Fibroblast of gingiva (primary cell): Measurements from ENCODE around the gene GHRHR.

Experiments
- DNase-seq: peaks from one replicate; pipeline ENCODE4 v3.0.0-alpha.2; 2011; ENCODE audit warnings: low read depth

Gene GHRHR

DNA sequence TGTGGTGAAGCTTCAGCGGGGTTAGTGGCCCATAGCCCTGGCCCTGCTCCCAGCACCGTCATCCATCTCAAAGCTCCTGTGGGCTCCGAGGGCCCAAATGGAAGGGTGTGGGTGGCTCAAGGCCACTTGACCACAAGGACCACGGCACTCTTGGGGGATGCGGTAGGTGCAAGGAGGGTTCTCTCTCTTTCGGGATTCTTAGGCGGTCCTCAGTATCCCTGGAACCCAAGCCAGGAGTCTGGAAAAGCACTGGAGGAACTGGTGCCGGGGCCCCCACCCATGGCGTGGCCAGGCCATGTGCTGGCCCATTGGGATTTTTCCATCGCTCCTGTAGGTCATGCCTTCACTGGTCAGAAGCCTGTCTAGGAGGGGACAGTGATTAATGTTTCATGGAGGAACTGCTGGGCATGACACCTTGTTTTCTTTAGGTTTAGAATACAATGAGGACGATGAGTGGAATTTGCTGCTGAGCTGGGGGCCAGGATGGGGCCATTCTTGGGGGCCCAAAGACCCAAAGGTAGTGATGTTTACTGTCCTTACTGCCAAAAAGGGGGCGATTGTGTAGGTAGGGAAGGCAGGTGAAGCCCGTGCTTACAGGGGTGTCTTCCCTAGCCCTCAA is 35.4 kb upstream of the GHRHR start:
- no peak for DNase-seq

DNA sequence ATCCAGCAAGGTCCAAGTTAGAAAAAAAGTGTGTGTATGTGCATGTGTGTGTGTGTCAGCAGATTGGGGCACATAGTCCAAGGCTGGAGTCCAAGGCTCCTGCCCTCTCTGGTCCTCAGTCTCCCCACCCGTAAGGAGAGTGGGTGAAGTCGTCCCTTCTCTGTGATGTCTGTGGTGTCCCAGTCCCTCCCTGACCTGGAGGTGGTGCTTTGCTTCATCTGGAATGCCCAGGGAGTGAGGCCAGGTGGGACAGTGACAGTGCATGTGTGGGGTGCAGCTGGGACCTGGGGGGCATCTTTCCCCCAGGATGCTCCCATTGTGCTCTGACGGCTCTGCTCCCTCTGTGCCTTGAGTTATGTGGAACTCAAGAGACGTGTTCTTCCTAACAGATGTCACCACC is 34.1 kb upstream of the GHRHR start:
- DNase-seq, result no peak

DNA sequence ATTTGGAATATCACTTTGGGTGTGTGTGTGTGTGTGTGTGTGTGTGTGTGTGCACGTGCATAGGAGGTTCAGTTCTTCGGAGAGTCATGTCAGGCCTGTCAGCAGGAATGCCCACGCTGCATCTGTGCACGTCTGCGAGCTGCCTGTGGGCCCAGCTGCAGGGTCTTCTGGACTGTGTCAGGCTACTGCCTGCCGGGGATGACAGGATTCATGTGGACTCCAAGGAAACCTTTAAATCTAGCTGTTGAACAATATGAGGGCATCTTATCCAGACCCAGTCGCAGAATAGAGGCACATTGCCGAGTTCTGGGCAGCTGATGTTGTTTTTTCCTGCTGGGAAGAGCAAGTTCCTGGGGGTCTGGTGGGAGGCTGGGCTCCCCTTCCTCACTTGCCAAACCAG is 33.1 kb upstream of the GHRHR start:
- no peak for DNase-seq

GRCh38 chr7:30931161-30931928 is 32.4 kb upstream of the GHRHR start:
- DNase-seq, result peak; percentile 56

GRCh38 chr7:30931929-30932540 is 31.7 kb upstream of the GHRHR start:
- no peak for DNase-seq

DNA sequence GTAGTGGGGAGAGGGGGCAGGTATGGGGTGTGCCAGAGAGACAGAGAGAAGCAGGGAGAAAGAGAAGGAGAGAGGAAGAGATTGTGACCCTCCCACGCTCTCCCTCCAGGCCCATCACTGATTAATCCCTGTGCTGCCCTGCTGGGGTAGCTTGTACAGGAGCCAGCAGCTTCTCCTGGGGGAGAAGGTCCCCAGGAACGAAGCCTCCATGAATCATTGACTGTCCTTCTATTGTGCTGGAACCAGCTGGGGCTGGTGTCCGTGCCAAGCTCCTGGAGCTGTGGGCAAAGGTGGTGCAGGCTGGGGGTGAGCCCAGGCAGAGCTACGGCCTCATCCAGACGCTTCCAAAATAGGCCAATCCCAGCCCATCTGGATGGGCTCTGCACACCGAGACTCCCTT is 31.2 kb upstream of the GHRHR start:
- DNase-seq, result no peak

DNA sequence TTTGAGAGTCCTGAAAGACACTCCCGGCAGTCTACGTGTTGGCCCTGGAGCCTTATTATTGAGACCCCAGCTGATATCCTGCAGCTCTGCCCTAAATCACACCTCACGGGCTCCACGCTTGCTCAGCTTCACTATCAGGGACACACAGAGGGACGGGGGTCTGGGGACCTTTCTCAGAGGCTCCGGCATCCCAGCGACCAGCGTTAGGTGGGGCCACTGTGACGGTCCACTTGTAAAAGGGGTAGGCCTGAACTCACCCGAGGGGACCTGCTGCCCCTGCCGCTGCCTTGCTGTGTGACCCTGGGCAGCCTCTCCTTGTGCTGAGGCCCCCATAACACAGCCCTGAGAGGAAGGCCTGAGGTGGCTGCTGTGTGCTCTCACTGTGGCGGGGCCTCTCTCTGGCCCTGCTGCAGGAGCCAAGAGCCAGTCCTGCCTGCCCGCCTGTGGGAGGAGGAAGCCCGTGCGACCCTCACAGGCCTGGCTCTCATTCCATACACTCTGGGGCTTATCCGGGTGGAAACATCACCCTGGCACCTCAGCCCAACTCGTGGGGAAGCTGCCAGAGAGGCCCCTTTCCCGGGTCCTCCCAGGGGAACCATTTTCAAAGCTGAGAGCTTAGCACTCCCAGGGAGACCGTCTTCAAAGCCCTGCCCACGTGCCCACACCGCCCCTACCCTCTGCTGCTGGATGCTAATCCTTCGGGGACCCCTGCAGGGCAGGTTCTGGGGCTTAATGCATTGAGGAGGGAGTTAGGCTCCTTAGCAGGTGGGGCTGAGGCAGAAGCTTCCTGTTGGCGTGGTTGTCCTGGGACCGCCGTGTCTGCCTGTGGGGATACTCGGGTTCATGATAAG is 30.4 kb upstream of the GHRHR start:
- no peak for DNase-seq

GRCh38 chr7:30934225-30934624 is 29.5 kb upstream of the GHRHR start:
- no peak for DNase-seq

- DNase-seq, result no peak
Measured at GRCh38 chr7:30934732-30935568, 28.8 kb upstream of the GHRHR start.

DNA sequence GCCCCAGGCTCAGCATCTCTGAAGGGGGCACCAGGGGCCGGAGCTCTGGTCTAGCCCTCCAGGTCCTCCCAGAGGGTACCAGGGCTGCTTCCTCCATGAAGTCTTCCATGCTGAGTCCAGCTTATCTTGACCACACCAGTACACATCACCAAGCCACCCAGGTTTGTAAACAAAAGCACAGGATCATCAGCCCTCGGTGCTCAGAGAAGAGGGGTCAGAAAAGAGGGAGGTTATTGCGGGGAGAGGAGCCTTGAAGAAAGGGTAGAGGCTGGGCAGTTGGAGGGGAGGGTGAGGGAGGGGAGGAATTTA is 28.2 kb upstream of the GHRHR start:
- no peak for DNase-seq

- no peak for DNase-seq
Measured at GRCh38 chr7:30936650-30937245, 27.0 kb upstream of the GHRHR start.

GRCh38 chr7:30937416-30937815 is 26.3 kb upstream of the GHRHR start:
- DNase-seq, result no peak

GRCh38 chr7:30938435-30939316 is 25.1 kb upstream of the GHRHR start:
- peak; percentile 43 for DNase-seq

DNA sequence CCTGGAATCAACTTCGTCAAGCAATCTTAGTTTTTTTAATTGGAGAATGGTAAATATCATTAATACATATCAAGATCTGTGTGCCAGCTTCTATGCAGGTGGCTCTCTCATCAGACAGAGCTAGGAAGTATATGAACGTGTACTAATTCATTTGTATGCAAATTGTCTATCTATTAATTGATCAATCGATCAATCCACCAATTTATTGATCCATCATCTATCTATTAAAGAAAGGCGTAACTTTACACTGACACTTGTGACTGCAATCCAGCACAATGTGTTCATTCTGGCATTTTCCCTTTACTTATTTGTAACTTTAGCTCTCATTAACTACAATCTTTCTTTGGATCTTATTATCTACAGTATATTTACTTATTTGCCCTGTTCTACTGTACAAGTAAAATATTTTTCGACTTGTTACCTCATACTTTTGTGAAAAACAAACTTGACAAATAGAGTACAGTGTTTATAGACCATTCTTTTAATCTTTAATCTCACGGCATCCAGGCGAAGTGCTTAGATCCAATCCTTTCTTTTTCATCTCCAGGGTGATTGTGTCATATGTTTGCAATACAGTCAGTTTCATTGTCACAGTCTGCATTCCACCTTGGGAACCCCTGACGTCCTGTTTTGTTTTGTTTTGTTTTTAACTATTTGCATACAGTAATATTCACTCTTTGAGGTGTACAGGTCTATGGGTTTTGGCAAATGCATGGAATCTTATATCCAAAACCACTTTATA is 22.0 kb upstream of the GHRHR start:
- no peak for DNase-seq

GRCh38 chr7:30950197-30950596 is 13.6 kb upstream of the GHRHR start:
- DNase-seq, result no peak

GRCh38 chr7:30954914-30955313 is 8.8 kb upstream of the GHRHR start:
- no peak for DNase-seq

DNA sequence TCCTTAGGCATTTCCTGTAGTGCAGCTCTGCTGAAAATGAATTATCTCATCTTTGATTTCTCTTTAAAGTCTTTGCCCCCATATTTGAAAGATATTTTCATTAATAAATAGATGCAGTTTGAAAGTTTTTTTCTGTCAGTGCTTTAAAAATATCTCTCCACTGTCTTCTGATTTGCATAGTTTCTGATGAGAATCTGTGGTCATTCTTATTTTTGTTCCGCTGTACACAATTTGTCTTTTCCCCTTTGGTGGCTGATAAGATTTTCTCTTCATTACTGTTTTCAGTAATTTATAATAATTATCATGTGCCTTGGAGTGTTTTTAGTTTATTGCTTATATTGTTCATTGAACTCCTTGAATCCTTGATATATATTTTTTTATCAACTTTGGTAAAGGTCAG is 7.0 kb upstream of the GHRHR start:
- no peak for DNase-seq

DNA sequence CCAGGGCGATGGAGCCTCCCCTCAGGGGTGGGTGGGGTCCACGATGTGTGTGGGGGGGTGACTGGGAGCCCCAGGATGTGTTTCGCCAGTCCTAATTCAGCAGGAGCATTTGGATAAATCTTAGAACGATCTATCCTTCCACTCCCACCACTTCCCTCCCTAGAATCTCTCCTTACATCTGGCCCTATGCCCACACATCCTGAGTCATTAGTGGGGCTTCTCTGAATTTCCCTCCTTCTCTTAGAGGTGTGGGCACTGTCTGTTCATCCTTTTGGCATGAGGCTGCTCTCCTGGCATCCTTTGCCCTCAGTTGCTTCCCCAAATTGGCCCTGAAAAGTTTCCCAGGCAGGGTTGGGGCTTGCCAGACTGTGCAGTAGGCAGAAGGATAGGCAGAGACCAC is 1.6 kb downstream of the GHRHR start:
- no peak for DNase-seq

DNA sequence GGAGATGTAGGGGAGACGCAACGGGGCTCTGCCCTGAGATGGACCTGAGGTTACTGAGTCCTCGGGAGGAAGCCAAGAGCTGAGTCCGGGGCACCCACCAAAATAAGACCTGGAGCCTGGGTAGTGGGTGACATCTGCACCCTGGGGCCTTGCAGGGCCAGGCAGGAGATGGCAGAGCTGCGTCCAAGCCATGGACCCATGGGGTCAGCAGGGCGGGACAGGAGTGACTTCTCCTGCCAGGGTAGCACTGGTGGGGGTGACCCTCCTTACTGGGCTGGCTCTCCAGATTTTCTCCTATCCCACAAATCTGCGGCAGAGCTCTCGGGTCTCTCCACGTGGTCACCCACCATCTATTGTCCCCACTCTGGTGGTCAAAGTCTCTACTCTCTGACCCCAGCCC is 2.1 kb downstream of the GHRHR start:
- no peak for DNase-seq

- no peak for DNase-seq
Measured at GRCh38 chr7:30968294-30968693, 4.5 kb downstream of the GHRHR start.
